Renal cortex interstitium (tissue), 11 donors: ENCODE measurements around the gene TMEM135. TPM values are rescaled to one million over a fixed set of nuclear protein-coding genes. Genes with fewer than 3 reads are reported as not detected.
"Not testable (repeated sequence)": the region's sequence is repeated elsewhere in the genome, so short reads cannot be mapped to it uniquely, and the experiment has no call there.

Experiments
- DNase-seq, 11 donors: peaks; one replicate each; pipeline ENCODE4 v3.0.0-alpha.2; 2013; ENCODE audit warnings: low read depth in 9 of 11, low spot score in 4 of 11; ENCODE audit errors: extremely low read depth in 1 of 11
- polyA plus RNA-seq, 3 donors: library from polyadenylated mRNA; unstranded; fragments of 120-200 nt; gene quantifications; one replicate each; pipeline ENCODE4 v1.2.1, GENCODE V29; 2013; ENCODE audit not compliant: insufficient read length in 3 of 3

Gene TMEM135
- polyA plus RNA-seq, 3 donors = 33.4 to 43.3 (median 37.9) TPM

- no peak for DNase-seq
These were observed 20.0 kb downstream of the TMEM135 start for GRCh38 chr11:87057749-87058148.

DNA sequence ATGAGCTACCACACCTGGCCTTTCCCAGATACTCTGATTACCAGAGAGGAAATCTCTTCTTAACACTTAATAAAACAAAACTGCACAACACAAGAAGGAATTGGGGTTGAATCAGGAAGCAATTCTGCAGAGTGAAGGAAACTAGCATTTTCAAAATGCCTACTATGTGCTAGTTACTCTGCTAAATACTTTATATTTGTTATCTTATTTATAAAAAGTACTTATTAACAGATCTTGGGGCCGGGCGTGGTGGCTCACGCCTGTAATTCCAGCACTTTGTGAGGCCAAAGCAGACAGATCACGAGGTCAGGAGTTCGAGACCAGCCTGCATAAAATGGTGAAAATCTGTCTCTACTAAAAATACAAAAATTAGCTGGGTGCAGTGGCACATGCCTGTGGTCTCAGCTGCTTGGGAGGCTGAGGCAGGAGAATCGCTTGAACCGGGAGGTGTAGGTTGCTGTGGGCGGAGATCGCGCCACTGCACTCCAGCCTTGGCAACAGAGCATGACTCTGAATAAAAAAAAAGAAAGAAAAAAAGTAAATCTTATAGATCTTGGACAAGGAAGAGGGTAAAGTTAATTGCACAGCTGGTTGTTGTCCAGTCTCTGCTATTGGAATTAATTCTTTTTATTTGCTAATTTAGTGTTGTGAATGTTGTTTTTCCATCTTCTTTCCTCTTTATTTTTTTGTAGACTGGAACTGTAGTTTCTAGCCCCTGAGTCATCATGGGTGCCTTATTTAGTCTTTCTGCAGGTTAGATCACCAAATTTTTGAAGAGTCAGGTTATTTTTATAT is 22.1 kb downstream of the TMEM135 start:
- DNase-seq = no peak

DNA sequence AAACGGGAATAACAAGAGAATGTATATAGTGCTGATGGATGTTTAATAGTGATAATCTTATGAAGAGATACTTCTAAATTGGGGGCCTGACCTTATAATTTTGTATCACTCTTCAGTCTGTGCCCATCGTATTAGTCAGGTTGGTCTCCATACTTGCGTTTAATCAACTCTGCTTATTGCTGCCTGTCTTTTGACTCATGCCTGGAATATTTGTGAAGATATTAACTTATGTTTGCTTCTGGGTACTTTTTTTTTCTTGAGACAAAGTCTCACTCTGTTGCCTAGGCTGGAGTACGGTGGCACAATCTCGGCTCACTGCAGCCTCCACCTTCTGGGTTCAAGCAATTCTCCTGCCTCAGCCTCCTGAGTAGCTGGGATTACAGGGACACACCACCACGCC is 24.0 kb downstream of the TMEM135 start:
- DNase-seq = no peak

GRCh38 chr11:87063982-87064381 is 26.2 kb downstream of the TMEM135 start:
- no peak for DNase-seq

DNA sequence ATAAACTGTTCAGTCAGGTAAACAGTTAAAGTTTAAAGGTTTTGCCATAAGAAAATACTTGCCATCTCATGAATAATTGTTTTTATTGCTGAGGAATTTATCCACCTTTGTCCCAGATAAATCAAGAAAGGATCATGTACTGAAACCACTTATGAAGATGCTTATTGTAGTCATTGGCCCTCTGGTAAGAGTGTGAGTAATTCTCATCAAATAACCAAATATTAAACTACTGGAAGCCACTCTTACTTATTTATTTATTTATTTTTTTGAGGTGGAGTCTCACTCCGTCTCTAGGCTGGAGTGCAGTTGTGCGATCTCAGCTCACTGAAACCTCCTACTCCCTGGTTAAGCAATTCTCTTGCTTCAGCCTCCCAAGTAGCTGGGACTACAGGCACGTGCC is 35.1 kb downstream of the TMEM135 start:
- DNase-seq = no peak

DNA sequence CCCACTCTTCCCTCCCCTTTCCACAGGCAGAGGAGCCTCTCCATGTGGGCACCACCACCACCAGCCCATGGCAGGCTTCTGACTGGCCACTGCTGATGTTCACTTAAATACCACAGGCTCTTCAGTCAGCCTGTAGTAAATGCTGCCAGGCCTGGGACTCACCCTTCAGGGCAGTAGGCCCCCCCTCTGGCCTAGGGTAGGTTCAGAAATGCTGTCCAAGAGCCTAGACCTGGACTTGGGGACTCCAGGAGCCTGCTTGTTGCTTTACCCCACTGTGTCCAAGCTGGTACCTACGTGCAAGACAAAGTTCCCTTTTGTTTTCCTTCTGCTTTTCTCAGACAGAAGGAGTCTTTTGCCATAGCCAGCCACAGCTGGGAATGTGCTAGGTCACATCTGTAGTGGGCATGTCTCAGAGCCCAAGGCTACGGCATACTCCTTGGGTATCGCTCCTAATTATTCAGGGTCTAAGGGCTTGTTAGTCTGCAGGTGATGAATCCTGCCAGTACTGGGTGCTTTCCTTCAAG is 38.6 kb downstream of the TMEM135 start:
- DNase-seq = no peak

DNA sequence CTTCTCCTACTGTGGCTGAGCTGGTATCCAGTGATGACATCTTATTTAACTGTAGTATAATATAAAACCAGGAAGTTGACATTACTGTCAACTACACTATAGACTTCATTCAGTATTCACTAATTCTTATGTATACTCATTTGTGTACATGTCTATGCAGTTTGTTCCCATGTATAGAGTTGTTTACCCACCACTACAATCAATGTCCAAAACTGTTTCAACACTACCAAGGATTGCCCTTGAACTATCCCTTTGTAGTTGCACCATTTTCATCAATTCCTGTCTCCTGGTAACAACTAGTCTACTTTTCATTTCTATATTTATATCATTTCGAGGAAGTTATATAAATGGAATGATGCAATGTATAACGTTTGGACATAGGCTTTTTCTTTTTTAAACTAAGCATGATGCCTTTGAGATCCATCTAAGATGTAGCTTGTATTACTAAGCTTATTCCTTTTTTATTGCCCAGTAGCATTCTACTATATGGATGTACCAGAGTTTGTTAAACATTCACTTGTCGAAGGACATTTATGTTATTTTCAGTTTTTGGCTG is 39.2 kb downstream of the TMEM135 start:
- DNase-seq = no peak

- DNase-seq = no peak
These were observed 43.6 kb downstream of the TMEM135 start for GRCh38 chr11:87081358-87081757.

DNA sequence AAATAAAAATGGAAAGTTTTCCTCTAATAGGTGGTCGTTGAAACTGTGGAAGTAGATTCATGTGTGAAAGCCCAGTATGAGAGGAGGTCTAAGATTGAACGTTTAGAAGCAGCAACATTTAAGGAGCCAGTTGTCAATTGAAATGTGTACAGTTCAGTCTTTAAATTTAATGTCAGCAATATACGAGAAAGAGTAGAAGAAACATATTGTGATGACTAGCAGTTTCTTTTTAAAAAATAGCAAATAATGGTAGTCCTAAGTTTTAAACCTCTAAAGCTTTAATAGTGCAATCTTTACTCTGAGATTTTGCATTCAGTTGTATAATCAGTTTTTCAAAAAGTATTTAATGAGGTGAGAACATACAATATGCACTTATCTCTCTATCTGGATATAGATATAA is 44.9 kb downstream of the TMEM135 start:
- no peak for DNase-seq

DNA sequence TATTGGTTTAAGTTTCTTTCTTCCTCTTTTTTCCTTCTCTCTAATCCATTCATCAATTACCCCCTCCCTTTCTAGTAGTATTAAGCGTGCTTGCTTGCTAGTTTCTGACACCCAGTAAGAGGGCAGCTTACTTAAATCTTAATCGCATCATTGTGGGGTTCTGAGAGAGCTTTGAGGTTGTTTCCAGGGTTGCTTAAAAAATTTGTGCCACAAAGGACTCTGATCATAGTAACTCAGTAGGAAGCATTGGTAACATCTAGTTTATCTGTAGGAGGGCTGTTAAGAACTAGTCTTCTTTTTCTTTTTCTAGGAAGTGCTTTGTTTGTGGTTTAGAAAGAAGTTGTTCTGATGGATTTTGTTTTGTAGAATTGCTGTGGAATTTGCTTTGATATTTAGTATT is 45.3 kb downstream of the TMEM135 start:
- DNase-seq = no peak

- DNase-seq = no peak
These were observed 54.4 kb downstream of the TMEM135 start for GRCh38 chr11:87092159-87092558.

GRCh38 chr11:87092567-87092966 is 54.8 kb downstream of the TMEM135 start:
- no peak for DNase-seq

- peak in 10 of 11 donors; percentile 12 to 38 (median 20) for DNase-seq
These were observed 59.8 kb downstream of the TMEM135 start for GRCh38 chr11:87097582-87097981.

GRCh38 chr11:87101956-87102580 is 64.3 kb downstream of the TMEM135 start:
- DNase-seq = no peak

DNA sequence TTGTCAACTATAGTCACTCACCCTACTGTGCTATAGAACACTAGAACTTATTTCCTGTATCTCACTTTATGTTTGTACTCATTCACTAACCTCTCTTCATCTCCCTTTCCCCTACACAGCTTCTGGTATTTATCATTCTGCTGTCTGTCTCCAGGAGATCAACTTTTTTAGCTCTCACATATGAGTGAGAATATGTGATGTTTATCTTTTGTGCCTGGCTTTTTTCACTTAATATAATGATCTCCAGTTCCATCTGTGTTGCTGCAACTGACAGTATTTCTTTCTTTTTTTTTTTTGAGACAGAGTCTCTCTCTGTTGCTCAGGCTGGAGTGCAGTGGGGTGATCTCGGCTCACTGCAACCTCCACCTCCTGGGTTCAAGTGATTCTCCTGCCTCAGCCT is 68.1 kb downstream of the TMEM135 start:
- not testable (repeated sequence) for DNase-seq

DNA sequence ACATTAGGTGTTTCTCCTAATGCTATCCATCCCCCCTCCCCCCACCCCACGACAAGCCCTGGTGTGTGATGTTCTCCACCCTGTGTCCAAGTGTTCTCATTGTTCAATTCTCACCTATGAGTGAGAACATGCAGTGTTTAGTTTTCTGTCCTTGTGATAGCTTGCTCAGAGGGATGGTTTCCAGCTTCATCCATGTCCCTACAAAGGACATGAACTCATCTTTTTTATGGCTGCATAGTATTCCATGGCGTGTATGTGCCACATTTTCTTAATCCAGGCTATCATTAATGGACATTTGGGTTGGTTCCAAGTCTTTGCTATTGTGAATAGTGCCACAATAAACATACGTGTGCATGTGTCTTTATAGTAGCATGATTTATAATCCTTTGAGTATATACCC is 69.6 kb downstream of the TMEM135 start:
- DNase-seq = not testable (repeated sequence)

- no peak for DNase-seq
These were observed 72.9 kb downstream of the TMEM135 start for GRCh38 chr11:87110443-87111131.

GRCh38 chr11:87114093-87114492 is 76.4 kb downstream of the TMEM135 start:
- no peak for DNase-seq

GRCh38 chr11:87116185-87116584 is 78.5 kb downstream of the TMEM135 start:
- DNase-seq = no peak

DNA sequence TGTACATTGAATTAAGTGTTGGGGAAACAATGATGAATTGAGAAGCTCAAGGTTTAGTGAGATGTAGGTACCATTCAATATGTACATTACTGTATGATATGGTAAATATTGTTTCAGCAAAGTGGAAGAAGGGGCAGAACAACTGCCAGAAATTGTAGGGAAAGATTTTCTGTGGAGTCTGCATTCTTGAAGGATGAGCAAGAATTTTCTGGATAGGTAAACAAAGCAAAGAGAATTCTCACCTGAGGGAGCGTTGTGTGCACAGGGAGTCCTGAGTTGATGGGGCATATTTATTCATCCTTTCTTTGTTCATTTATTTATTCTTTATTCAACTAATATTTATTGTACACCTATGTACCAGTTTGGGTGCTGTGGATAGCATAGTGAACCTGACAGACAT is 83.2 kb downstream of the TMEM135 start:
- no peak for DNase-seq
